NCI-H748 treated with DMSO at 0.1 percent for 48 hours (cell line): Measurements from ENCODE around the gene KCNMB1.
"Not testable (repeated sequence)": the region's sequence is repeated elsewhere in the genome, so short reads cannot be mapped to it uniquely, and the experiment has no call there.

Experiments used
- DNase-seq: peaks from one replicate; lab custom pipeline; 2025; lab: John Stamatoyannopoulos, UW

The KCNMB1 gene

DNA sequence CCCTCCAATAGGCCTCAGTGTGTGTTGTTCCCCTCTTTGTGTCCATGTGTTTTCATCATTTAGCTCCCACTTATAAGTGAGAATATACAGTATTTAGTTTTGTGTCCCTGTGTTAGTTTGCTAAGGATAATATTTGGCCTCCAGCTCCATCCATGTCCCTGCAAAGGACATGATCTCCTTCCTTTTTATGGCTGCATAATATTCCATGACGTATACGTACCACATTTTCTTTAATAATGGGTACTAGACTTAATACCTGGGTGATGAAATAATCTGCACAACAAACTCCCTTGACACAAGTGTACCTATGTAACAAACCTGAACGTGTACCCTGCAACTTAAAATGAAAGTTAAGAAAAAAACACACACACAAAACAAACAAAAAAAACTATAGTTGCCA is 12.6 kb downstream of the KCNMB1 start:
- not testable (repeated sequence) for DNase-seq

DNA sequence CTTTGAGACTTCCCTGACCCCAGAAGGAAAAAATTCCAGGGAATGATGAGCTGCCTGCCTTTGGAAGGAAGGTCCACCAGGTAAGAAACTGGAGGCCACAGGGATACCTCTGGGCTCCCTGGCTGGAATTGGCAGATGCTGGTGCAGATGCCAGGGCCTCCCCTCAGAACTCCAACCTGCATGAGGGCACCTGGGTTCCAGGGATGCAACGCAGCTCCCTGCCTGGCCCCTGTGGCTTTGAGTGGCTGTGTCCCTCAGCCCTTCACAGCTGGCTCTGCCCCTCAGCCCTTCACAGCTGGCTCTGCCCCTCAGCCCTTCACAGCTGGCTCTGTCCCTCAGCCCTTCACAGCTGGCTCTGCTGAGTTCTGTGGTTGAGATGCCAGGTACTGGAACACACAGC is 13.9 kb downstream of the KCNMB1 start:
- DNase-seq, result no peak

DNA sequence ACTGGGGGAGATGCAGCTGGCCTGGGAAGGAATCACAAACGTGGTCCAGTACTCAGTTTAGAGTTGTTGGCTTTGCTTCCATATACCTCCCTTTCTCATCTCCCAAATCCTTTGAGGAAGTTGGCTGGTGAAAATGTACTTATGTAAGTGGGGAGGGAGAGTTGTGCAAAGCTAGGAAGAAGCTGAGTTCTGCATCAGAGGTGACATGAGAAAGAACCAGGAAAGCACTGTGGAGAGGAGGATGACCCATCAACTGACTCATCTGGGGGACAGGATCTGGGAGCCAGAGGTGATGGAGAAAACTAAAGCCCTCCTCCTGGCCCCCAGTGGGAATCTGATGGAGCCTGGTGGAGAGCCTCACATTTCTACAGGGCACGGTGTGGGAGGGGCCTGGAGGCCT is 16.2 kb downstream of the KCNMB1 start:
- DNase-seq, result no peak

DNA sequence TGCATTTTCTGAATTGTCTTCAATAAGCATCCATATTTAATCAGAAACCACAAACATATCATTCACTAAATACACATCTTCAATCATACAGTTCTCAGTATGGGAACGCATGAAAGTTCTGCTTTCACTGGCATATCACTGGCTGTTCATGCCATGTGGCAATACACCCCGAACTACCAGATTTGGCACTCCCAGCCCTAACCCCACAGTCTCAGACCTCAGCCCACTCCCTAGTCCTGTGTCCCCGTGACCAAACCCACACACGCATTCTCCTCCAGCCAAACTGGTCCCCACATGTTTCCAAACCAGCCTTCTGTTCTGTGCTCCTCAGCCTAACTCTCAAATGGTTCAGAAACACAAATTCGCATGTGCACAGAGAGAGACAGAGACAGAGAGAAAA is 20.6 kb downstream of the KCNMB1 start:
- DNase-seq, result no peak

DNA sequence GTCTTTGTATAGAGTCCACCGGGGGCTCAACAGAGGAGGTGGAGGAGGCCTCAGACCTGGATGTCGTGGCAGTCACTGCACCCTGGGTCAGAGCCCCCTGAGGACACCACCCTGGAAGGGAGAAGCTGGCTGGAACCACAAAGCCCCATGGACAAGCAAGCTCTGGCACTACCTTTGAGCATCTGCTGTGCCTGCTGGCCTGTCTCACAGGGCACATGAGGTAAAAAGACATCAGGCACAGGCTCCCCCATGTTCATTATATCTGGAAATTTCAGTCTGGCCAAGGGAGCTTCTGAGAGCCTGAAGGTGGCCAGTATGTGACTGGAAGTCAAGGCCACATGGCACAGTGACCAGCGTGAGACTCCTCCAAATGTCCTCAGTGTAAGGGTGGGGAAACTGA is 22.9 kb downstream of the KCNMB1 start:
- no peak for DNase-seq

DNA sequence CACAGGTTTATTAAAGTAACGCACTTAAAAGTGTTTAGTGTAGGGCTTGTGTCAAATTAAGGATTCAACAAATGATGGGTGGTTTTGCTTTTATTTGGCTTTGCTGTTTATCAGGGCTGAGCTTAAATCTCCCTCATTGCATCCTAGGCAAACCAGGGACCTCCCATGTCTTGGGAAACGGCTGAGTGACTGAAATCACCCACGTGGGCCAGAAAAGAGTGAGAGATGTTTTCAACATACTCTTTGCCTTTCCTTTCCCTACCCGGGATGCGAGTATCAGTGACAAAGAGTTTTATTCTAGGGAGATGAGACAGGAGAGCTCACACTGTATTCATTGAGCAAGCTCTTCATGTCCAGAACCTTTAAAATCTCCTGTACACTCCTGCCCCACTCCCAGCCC is 23.3 kb downstream of the KCNMB1 start:
- DNase-seq, result no peak

DNA sequence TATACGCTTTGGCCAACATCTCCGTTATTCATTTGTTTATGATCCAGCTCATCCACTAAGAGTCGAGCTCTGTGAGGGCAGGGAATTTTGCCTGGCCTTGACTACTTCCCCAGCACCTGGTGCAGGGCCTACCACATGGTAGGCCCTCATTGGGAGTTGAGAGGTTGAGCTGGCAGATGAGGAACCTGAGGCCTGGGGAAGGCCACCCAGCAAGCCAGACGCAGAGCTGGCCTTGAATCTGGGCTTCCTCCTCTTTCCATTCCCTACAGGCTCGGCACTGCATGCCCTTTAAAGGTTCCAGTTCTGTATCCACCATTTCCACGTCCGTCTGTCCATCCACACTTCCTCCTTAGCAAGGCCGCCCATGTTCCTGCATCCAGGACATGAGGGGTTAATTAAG is 24.2 kb downstream of the KCNMB1 start:
- DNase-seq, result no peak

DNA sequence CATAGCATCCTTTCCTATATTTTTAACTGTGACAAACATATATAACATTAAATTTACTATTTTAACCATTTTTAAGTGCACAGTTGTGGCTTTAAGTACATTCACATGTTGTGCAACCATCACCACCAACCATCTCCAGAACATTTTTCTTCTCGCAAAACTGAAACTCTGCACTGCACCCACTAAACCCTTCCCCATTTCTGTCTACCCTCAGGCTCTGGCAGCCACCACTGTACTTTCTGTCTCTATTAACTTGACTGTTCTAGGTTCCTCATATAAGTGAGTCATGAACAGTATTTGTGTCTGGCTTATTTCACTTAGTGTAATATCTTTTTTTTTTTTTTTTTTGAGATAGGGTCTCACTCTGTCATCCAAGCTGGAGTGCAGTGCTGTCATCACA is 25.5 kb downstream of the KCNMB1 start:
- no peak for DNase-seq

DNA sequence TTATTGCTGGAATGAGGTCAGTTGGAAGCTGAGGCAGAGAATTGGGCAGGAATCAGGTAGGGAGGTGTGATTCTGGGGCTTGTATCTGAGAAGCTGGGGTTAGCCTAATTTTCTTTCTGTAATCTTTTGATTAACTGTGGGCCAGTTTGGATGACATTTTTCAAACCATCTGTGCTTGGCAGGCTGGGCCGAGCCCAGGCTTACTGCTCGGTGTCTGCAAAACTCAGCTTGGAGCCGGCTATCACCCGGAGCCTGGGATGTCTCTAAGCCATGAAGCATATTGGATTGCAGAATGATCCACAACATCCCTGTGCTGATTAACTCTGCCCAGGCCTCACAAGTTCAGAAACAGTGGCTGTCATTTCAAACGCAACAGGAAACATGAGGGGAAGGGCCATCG is 26.5 kb downstream of the KCNMB1 start:
- no peak for DNase-seq

DNA sequence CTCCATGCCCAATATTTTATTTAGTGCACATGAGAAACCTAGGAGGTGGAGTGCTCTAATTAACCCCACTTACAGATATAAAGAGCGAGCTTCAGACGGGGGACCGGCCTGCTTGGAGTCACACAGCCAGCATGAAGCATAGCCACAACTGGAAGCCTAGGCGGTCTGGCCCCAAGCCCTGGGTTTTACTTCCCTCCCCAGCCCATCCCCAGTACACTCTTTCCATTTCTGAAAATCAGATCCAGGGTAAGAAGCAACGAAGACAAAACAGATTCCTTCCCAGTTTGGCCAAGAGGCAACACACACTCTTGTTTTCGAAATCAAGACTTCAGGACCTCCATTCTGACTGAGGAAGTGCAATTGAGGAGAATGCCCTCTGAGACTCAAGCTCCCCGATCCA is 27.1 kb downstream of the KCNMB1 start:
- DNase-seq, result no peak

DNA sequence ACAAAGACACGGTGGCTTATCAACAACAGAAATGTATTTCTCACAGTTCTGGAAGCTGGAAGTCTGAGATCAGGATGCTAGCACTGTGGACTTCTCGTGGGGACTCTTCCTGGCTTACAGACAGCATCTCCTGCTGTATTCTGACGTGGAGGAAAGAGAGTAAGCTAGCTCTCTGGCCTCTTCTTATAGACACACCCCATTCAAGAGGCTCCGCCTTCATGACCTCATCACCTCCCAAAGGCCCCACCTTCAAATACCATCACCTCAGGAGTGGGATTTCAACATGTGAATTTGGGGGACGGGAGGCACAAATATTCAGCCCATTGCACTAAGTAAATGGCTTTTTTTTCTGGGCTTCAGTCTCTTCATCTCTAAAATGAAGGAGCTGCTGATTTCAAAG is 27.6 kb downstream of the KCNMB1 start:
- DNase-seq, result no peak

DNA sequence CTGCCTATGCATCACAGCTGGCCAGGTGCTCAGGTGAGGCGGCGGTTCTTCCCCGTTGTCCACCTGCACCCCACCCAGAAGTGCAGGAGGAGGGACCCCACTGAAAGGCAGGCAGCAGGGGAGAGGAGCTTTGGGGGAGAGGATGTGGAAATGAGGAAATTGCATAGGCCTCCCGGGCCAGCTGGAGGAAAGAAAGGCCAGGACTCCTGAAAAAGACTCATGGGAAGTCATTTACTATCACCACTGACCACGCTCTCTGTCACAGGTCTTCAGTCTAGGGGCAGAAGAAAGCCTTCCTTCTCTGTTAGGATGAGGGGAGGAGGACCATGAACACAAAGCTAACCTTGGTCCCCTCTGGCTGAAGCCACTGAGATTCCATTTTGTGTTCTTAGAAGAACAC is 28.1 kb downstream of the KCNMB1 start:
- no peak for DNase-seq

DNA sequence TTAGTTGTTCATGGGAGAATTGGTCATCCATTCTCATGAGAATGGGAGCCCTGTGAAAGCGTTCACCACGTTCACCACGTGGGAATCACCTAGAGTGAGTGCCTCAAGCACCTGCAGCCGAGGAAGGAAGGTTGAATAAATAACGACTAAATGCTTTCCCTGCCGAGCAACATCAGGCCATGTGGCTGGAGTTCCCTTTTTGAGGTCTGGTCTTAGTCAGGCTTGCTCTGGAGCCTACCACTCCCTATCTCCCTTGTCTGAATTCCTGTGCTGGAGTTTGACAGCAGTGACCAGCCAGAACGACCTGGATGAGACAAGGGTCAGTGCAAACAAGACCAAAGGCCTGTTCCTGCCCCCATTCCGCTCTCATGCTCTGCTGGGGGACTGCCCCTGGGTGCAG is 28.5 kb downstream of the KCNMB1 start:
- no peak for DNase-seq

DNA sequence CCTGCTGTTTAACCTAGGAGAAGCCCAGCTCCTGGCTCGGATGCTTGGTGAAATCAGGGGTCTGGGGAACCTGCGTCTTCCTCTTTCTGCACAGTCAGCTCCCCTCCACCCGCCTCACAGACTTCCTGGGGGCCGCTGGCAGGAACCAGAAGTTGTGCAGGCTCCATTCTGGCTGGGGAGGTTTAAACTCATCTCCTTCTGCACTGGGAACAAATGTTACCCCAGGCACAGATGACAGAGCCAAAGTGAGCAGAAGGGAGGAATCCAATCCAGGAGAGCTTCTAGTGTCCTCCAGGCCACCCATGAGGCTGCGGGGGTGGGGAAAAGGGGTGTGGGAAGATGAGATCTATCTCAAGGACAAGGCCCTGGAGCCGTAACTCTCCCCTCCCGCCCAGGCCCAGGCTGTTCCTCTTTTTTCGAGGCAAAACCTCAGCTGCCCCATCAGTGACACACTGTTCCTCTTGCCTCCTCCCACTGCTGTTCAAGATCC is 31.2 kb downstream of the KCNMB1 start:
- DNase-seq, result no peak

DNA sequence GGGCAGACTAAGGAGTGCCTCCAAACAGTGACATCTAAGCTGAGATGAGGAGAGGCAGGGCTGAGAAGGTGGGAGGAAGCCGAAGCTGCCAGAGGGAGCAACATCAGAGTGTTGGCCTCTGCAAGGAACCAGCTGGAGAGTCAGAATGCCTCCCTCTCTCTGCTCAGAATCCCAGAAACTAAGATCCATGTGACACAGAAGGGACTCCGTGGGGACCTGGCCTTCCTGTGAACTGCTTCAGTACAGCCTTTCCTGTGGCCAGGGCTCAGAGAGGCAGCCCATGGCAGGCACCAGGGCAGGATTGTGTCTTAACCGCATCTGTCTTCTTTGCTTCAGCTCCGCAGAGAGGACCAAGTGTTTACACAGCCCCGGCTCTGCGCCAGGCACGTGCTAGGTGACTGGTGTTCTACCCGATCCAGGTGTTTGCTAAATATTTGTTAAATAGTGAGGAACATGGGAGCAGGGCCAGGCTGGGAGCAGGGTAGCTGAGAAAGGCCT is 33.5 kb downstream of the KCNMB1 start:
- DNase-seq, result peak; percentile 64

DNA sequence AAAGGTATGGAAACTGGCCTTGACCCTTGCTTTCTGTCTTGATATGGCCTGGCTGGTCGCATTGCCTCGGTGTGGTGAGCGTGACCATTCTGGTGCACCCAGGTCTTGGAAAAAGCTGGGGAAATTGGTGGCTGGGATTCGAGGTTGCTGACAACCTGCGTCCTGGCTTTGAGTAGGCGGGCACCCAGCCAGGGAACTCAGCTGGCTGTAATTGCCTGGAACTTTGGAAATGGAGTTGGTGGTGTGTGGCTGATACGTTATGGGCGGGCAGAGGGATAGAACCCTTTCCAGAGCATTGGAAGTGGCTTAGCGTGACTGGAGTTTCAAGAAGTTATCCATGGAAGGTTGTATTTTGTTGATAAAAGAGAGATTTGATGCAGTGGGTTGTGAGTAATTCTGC is 35.2 kb downstream of the KCNMB1 start:
- no peak for DNase-seq

DNA sequence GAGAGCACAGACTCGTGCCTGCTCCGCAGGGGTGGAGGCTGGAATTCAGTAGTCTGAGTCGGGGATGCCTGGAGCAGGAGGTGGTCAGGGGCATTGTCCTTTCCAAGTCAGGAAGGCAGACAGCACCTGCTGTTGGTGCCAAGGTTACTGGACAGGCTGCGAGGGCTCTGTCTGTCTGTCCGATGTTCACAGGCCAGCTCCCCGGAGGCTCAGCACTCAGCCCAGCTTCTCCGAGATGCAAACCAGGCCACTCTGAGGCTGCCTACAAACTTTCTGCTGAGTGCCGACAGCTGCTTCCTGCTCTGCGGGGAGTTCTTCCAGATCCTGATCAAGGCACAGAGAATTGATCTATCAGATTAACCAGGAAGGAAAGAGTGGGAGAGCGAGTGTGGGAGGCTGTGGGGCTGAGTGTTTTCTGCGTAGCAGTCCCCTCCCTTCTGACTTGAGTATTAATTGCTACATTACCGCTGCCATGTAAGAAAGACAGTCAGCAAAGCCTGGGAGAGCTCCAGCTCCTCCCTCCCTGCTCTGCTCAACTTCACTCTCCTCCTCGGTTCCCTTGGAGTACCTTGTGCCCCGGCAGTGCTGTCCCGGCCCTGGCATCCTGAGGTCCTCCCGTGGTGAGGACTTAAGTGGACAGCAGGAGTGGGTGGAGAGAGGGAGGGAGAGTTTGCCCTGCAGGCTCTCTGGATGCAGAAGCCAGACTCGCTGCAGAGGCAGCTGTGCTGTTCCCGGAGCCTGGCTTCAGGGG is 36.0 kb downstream of the KCNMB1 start:
- DNase-seq, result no peak

DNA sequence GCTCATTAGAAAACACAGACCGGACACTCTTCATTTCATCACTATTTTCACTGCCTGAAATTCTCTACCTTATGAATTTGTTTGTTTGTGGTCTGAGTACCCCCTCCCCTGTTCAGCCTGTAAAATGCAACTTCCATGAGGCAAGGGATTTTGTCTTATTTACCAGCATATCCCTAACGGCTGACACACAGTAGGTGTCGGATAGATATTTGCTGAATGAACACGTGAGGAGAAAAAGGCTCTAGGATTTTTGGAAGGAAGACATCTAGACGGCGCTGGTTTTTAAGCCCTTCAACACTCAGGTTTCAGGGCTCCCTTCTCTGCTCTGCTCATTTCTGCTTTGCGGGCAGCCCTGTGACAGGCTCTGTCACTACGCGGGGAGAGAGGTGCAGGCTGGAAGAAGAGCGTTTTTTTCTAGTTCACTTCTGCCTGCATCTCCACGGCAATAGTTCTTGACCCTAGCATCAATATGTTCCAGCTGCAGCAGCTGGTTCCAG is 41.0 kb downstream of the KCNMB1 start:
- no peak for DNase-seq

DNA sequence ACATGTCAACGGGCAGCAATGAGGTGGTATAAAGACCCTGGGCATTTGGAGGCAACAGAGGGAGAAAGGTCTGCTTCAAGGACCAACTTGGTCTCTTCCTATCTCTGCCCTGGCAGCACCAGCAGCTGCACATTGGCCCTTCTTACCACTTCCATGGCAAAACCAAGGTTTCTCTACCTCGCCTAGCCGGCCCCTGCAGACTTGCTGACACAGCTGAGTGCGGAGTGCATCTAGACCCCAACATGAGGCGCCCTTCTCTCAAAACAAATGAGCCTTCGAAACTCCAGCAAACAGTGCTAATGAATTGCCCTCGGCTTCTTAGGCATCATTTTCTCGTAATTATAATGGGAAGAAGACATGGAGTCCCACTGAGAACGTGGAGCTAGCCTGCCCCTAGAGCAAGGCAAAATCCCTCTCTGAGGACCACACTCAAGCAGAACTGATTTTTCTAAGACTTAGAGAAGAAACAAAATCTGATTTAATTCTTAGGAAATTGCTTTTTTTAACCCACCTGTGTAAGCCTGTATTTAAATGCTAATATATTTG is 42.1 kb downstream of the KCNMB1 start:
- no peak for DNase-seq

DNA sequence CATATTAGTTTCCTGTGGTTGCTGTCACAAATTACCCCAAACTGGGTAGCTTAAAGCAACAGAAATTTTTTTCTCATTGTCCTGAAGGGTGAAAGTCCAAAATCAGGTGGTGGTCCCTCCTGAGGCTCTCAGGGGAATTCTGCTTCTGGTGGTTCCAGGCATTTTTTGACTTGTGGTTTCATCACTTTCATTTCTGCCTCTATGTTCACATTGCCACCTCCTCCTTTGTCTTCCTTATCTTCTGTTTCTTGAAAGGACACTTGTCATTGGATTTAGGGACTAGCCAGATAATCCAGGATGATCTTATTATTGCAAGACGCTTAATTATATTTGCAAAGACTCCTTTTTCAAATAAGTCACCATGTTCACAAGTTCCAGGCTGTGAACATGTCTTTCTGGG is 43.2 kb downstream of the KCNMB1 start:
- DNase-seq, result no peak

DNA sequence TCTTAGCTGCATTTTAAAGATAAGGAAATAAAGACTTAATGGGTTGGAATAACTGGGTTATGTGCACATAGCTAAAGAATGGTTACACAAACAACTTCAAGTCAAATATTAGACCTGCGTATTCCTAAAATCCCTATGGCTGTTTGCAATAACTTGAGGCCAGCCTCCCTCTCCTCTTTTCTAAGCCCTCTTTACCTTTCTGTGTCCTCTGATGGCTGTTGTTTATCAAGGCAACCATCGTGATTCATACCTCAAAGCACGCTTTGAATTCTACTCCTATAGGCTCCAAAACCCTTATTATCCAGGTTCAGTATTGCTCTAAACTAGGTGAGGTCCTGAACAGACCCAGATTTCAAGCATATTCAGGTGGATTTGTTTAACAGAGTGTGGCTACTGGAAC is 46.0 kb downstream of the KCNMB1 start:
- no peak for DNase-seq

DNA sequence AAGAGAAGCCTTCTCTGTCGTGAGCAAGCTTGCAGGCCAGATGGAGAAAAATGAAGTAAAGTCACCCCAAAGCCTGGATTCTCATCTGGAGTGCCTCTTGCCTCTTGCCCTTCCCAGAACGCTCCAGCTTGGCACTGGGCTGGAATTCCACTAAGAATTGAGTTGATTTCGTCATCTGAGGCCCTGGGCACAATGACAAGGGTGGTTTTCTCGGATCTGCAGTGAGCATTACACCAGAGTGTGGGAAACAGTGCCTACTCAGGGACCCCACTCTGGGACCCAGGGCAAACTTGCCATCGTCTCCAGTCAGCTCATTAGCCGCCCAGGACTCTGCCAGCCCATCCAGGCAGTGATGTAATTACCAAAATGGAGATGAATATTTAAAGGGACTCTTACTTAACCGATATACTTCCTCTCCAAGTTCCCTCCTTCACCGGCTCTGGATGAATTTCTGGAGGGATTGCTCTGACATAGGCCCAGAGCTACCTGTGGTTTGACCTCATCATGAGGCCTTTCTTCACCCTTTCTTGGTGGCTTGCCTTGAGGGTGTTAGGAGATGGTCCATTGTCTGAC is 46.9 kb downstream of the KCNMB1 start:
- no peak for DNase-seq

DNA sequence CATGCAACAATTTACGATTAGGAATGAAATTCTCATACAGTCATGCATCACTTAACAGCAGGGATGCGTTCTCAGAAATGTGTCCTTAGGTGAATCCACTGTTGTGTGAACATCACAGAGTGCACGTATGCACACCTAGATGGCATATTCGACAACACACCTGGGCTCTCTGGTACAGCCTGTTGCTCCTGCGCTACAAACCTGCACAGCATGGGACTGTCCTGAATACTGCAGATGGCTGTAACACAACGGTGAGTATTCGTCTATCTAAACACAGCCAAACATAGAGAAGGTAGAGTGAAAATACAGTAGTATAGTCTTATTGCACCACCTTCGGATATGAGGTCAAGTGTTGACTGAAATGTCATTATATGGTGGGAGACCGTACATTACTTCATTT is 47.6 kb downstream of the KCNMB1 start:
- no peak for DNase-seq
